Kidney (tissue), 14 donors: Measurements from ENCODE around the gene CBX5. TPM values are rescaled to one million over a fixed set of nuclear protein-coding genes. Genes with fewer than 3 reads are reported as not detected.

ENCODE experiments used
- DNase-seq, 5 donors: peaks; one replicate each; pipeline ENCODE4 v3.0.0-alpha.2; 2013 to 2020
- FAIRE-seq: peaks from 2 replicates; lab custom pipeline; 2012; peaks lifted over from hg19 to GRCh38; lab: Jason Lieb, UNC
- H3K27ac ChIP-seq, 2 donors: one replicate each; pipeline ENCODE4 v1.7.0; 2013; ENCODE audit warnings: low read depth in 2 of 2, low read length in 2 of 2, inconsistent platforms in 1 of 2
- H3K27me3 ChIP-seq: one replicate; pipeline ENCODE4 v1.7.1; 2013; ENCODE audit warnings: low read length, inconsistent platforms; ENCODE audit not compliant: control insufficient read depth, insufficient read depth
- H3K36me3 ChIP-seq, 3 donors: one replicate each; pipeline versions ENCODE4 v1.7.0 to v1.7.1; 2013; ENCODE audit warnings: low read length in 3 of 3, control low read depth in 1 of 3, inconsistent platforms in 1 of 3; ENCODE audit not compliant: insufficient read depth in 3 of 3, control insufficient read depth in 2 of 3
- H3K4me1 ChIP-seq, 3 donors: one replicate each; pipeline versions ENCODE4 v1.7.0 to v1.7.1; 2013; ENCODE audit warnings: low read length in 3 of 3, inconsistent platforms in 1 of 3, low read depth in 1 of 3; ENCODE audit not compliant: control insufficient read depth in 2 of 3, insufficient read depth in 2 of 3
- H3K4me3 ChIP-seq, 3 donors: one replicate each; pipeline versions ENCODE4 v1.7.0 to v1.8.1; 2013; ENCODE audit warnings: low read length in 3 of 3, control low read depth in 1 of 3, inconsistent platforms in 1 of 3
- H3K9ac ChIP-seq, 3 donors: one replicate each; pipeline versions ENCODE4 v1.7.0 to v1.7.1; 2013; ENCODE audit warnings: low read length in 3 of 3, control low read depth in 1 of 3, inconsistent platforms in 1 of 3
- H3K9me3 ChIP-seq, 3 donors: one replicate each; pipeline versions ENCODE4 v1.7.0 to v1.7.1; 2013; ENCODE audit warnings: low read length in 3 of 3, control low read depth in 1 of 3, inconsistent platforms in 1 of 3; ENCODE audit not compliant: control insufficient read depth in 2 of 3, insufficient read depth in 1 of 3
- intact Hi-C: fragments of 100-400 bp; cut with DNase I; formaldehyde crosslinking; loops from one replicate; pipeline ENCODE4 v1.11.1; 2022
- polyA plus RNA-seq: library from polyadenylated mRNA; stranded (reverse); fragments of 350-450 nt; fragmentation: Illumina TruSeq; extraction: RNeasy Lipid Tissue Mini Kit (QIAGEN cat#74804); gene quantifications from one replicate; pipeline ENCODE4 v1.2.3, GENCODE V29; 2014; ENCODE audit warnings: low read depth, low replicate concordance; ENCODE audit not compliant: insufficient read depth
- total RNA-seq: library from RNA; stranded (reverse); fragmentation: NEBNext Ultra II Directional; extraction: Animal tissue kit (Norgen Biotek cat#: 25700); gene quantifications from one replicate; pipeline ENCODE4 v1.2.1, GENCODE V29; 2021
- TF ChIP-seq, protein P1 (sequence below): IDR thresholded peaks from 3 replicates; pipeline ENCODE4 v1.5.1; 2012; ENCODE audit warnings: mild to moderate bottlenecking, moderate library complexity, borderline replicate concordance; ENCODE audit not compliant: insufficient read depth; ENCODE audit errors: extremely low read depth
- donor health status: control.
- donor health status: control.
- donor health status: control.
- donor health status: control.
- donor health status: control.
- donor health status: DM: yes; HTN: yes; CAD: no.
- donor health status: Normal renal cell carcinoma (clear cell type).

Gene CBX5
- total and polyA plus RNA-seq, 2 donors from 2014 or later, result 15.0 to 112 TPM

DNA sequence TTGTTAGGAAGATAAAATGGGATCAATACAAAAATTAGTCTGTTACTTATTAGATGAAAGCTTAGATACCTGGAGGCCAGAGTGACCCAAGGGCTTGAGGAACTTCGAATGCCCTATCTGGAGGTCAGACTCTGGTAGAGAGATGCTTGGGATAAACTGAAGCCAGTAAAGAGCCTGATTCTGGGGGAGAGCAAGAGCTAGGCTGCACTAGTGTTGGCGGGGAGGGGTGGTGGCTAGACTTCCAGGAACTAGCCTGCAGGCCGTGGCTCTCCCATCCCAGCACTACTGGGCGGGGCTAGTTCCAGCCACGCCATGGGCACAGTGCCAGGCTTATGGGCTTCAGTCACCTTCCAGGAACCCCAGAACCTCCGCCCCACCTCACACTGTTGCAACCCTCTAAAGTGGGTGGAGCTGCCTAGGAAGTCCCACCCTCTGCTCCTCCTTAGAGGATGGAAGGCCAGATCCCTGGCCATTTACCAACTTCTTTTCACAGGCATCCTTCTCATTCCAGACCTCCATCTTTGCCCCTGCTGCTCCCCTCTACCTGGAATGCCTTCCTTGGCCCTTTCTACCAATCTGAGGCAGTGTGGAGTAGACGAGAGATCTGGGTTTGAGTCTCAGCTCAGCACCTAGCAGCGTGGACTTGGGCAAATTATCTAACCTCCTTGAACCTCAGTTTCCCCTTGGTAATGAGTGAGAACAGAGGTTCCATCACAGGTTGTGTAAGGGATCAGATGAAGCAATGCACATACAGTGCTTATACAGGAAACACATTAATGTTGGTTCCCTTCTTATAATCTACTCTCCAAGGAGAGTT is 27.2 kb upstream of the CBX5 start:
- DNase-seq (peak; percentile 26 to 96 (median 54)), FAIRE-seq (no peak)
- Histone ChIP-seq H3K27me3 (no peaks in the 10 kb centered on the region), H3K9me3 (no peaks in the 10 kb centered on the region), H3K4me3 (no peak overlapping the region), H3K36me3 (no peaks in the 10 kb centered on the region), H3K9ac (no peak overlapping the region), H3K4me1 (peaks cover 0 to 5% (median 0%) of the 10 kb centered on the region in 3 donors), H3K27ac (no peak overlapping the region)
- TF ChIP-seq, protein P1, sequence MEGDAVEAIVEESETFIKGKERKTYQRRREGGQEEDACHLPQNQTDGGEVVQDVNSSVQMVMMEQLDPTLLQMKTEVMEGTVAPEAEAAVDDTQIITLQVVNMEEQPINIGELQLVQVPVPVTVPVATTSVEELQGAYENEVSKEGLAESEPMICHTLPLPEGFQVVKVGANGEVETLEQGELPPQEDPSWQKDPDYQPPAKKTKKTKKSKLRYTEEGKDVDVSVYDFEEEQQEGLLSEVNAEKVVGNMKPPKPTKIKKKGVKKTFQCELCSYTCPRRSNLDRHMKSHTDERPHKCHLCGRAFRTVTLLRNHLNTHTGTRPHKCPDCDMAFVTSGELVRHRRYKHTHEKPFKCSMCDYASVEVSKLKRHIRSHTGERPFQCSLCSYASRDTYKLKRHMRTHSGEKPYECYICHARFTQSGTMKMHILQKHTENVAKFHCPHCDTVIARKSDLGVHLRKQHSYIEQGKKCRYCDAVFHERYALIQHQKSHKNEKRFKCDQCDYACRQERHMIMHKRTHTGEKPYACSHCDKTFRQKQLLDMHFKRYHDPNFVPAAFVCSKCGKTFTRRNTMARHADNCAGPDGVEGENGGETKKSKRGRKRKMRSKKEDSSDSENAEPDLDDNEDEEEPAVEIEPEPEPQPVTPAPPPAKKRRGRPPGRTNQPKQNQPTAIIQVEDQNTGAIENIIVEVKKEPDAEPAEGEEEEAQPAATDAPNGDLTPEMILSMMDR, result no peak
- intact Hi-C loops, result no loop called here

DNA sequence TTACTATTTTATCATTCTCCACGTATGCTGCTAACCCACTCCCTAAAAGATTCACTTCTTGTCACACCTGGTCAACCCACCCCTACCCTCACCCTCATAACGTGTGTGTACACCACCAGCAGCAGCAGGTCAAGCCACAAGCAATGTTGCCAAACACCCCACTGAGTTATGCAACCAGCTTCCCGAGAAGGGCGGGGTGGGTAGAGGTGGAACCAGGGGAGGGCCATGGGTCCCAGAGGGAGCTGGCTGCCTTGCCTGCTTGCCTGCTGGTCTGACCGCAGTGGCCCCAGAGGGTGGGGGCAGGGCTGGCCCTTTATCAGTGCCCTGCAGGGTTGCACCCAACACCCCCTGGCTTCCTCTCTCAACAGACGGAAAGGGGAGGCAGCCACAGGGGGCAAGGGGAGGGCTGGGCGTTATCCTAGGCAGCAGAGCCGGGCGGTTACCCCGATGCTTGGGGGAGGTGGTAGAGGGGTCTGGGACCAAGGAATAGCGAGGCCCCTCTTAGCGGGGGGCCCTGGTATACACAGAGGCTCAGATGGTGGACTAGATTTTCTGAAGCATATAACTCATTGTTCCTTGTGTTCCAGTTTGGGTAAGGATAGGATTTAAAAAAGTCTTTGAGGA is 24.4 kb upstream of the CBX5 start:
- Histone ChIP-seq H3K27me3 (no peaks in the 10 kb centered on the region), H3K4me1 (peaks cover 0 to 12% (median 5%) of the 10 kb centered on the region in 3 donors), H3K27ac (no peak overlapping the region), H3K9ac (no peak overlapping the region), H3K9me3 (no peaks in the 10 kb centered on the region), H3K36me3 (no peaks in the 10 kb centered on the region), H3K4me3 (no peak overlapping the region)
- TF ChIP-seq, protein P1, result no peak
- FAIRE-seq, result no peak
- peak in 4 of 5 donors; percentile 29 to 92 (median 60) for DNase-seq
- intact Hi-C loops, result no loop called here

DNA sequence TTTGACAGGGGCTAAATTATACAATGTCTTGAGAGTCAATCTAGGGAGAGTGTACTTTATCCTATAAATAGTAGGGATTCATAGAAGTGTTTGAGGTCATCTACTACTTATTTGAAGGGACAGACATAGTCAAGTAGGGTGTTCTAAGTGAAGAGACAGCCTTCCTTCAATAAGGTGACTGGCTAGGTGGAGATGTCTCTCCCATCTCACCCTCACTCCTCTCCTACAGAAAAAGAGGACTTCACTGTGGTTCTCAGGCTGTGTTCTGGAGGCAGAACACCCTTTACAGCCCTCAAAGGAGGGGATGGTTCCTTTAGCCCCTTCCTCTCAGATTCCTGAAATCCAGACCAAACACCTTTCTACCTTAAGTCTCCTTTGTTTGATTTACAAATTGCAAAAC is 23.7 kb upstream of the CBX5 start:
- TF ChIP-seq, protein P1, result no peak
- Histone ChIP-seq H3K4me3 (no peak overlapping the region), H3K9me3 (no peaks in the 10 kb centered on the region), H3K27ac (no peak overlapping the region), H3K4me1 (peaks cover 0 to 12% (median 5%) of the 10 kb centered on the region in 3 donors), H3K27me3 (no peaks in the 10 kb centered on the region), H3K36me3 (no peaks in the 10 kb centered on the region), H3K9ac (no peak overlapping the region)
- intact Hi-C loops, result no loop called here
- DNase-seq, result no peak
- FAIRE-seq, result no peak
